SK-N-SH (cell line): ENCODE results near the gene MYO18B. TPM values are rescaled to one million over a fixed set of nuclear protein-coding genes. Genes with fewer than 3 reads are reported as not detected.

Experiments
- CTCF ChIA-PET: fragments of 300-600, 350-600 bp; formaldehyde crosslinking; extraction: SDS; loops from one replicate; lab custom pipeline; 2021; lab: Yijun Ruan, JAX
- POLR2A ChIA-PET: fragments of 350-600 bp; sonication (Branson Sonifier 250); formaldehyde crosslinking; extraction: SDS; loops from one replicate; lab custom pipeline; 2020; ENCODE audit warnings: antibody characterized with exemption, inconsistent platforms; lab: Yijun Ruan, JAX
- DNase-seq: peaks from one replicate; pipeline ENCODE4 v3.0.0; 2012
- H2AFZ ChIP-seq: fragments of 200-600 bp; sonication (generic); 2 replicates; pipeline ENCODE4 v1.8.1; 2016; ENCODE audit warnings: antibody characterized with exemption, mild to moderate bottlenecking, low read depth
- H3F3A ChIP-seq: fragments of 200-600 bp; sonication (generic); replicated peaks from 2 replicates; pipeline ENCODE3; 2016; ENCODE audit warnings: antibody characterized with exemption, mild to moderate bottlenecking; ENCODE audit not compliant: insufficient read depth
- H3K27ac ChIP-seq, 2 experiments: fragments of 200-500 bp in 1 of 2; fragments of 200-600 bp in 1 of 2; sonication (Bioruptor generic) in 1 of 2; sonication (generic), shearing (Covaris generic) in 1 of 2; 2 replicates each; pipeline versions ENCODE4 v1.5.1 to v1.6.1; 2014 to 2016; ENCODE audit warnings: low read depth in 2 of 2, inconsistent platforms in 1 of 2, low read length in 1 of 2, mild to moderate bottlenecking in 1 of 2, mixed read lengths in 1 of 2
- H3K27me3 ChIP-seq: fragments of 200-600 bp; sonication (generic), shearing (Covaris generic); 2 replicates; pipeline ENCODE4 v1.6.1; 2016; ENCODE audit warnings: mixed run types; ENCODE audit not compliant: insufficient read depth
- H3K36me3 ChIP-seq, 2 experiments: fragments of 200-500 bp in 1 of 2; fragments of 200-600 bp in 1 of 2; sonication (Bioruptor generic) in 1 of 2; sonication (generic) in 1 of 2; replicated peaks in 1 of 2; 2 replicates each; pipeline versions ENCODE3 to v1.5.1; 2014 to 2016; ENCODE audit warnings: low read length in 1 of 2, mild to moderate bottlenecking in 1 of 2; ENCODE audit not compliant: insufficient read depth in 2 of 2, control insufficient read depth in 1 of 2
- H3K4me1 ChIP-seq, 2 experiments: fragments of 200-500 bp in 1 of 2; fragments of 200-600 bp in 1 of 2; sonication (Bioruptor generic) in 1 of 2; sonication (generic), shearing (Covaris generic) in 1 of 2; 2 replicates each; pipeline versions ENCODE4 v1.5.1 to v1.6.1; 2014 to 2016; ENCODE audit warnings: low read depth in 1 of 2, low read length in 1 of 2, mixed run types in 1 of 2; ENCODE audit not compliant: insufficient read depth in 2 of 2, control insufficient read depth in 1 of 2
- H3K4me2 ChIP-seq: fragments of 200-600 bp; sonication (generic), shearing (Covaris generic); 2 replicates; pipeline ENCODE4 v1.6.1; 2017; ENCODE audit warnings: mixed run types
- H3K4me3 ChIP-seq, 2 experiments: fragments of 200-500 bp in 1 of 2; fragments of 200-600 bp in 1 of 2; sonication (Bioruptor generic) in 1 of 2; sonication (generic), shearing (Covaris generic) in 1 of 2; 2 replicates each; pipeline versions ENCODE4 v1.5.1 to v1.8.1; 2014 to 2016; ENCODE audit warnings: low read depth in 2 of 2, inconsistent platforms in 1 of 2, low read length in 1 of 2, mild to moderate bottlenecking in 1 of 2, mixed read lengths in 1 of 2, moderate library complexity in 1 of 2
- H3K79me2 ChIP-seq: fragments of 200-600 bp; sonication (generic); 2 replicates; pipeline ENCODE4 v1.8.1; 2017; ENCODE audit warnings: mild to moderate bottlenecking; ENCODE audit not compliant: insufficient read depth
- H3K9ac ChIP-seq: fragments of 200-600 bp; sonication (generic); 2 replicates; pipeline ENCODE4 v1.6.1; 2017; ENCODE audit warnings: mixed run types
- H3K9me2 ChIP-seq: fragments of 200-600 bp; sonication (generic); 2 replicates; pipeline ENCODE4 v1.6.1; 2017; ENCODE audit warnings: mixed run types
- H3K9me3 ChIP-seq: fragments of 200-600 bp; sonication (generic); 2 replicates; pipeline ENCODE4 v1.6.1; 2017; ENCODE audit warnings: mixed run types, mild to moderate bottlenecking, moderate library complexity
- H4K20me1 ChIP-seq: fragments of 200-600 bp; sonication (generic); 2 replicates; pipeline ENCODE4 v1.6.1; 2017; ENCODE audit warnings: mild to moderate bottlenecking, mixed run types; ENCODE audit not compliant: insufficient read depth
- CHD2 ChIP-seq: fragments of 150-350 bp; IDR thresholded peaks from 2 replicates; pipeline ENCODE4 v1.6.1; 2018; ENCODE audit warnings: low read length; ENCODE audit not compliant: partially characterized antibody
- EZH2phosphoT487 ChIP-seq: fragments of 200-600 bp; sonication (generic); IDR thresholded peaks from 2 replicates; pipeline ENCODE4 v1.6.1; 2017; ENCODE audit warnings: low read depth, mixed run types, mild to moderate bottlenecking, antibody characterized with exemption, moderate library complexity, borderline replicate concordance
- FOSL2 ChIP-seq: IDR thresholded peaks from 2 replicates; pipeline ENCODE4 v1.4.0; 2012; ENCODE audit warnings: low read depth, mild to moderate bottlenecking, moderate library complexity, borderline replicate concordance
- GATA2 ChIP-seq: sonication (generic); formaldehyde crosslinking; IDR thresholded peaks from 2 replicates; pipeline ENCODE4 v1.5.0; 2020; ENCODE audit warnings: mild to moderate bottlenecking, missing genetic modification reagents
- IRF3 ChIP-seq: fragments of 150-350 bp; IDR thresholded peaks from 2 replicates; pipeline ENCODE4 v1.6.1; 2016; ENCODE audit warnings: mild to moderate bottlenecking, low read depth, low read length
- JUND ChIP-seq: IDR thresholded peaks from 2 replicates; pipeline ENCODE4 v1.4.0; 2012
- MAX ChIP-seq: IDR thresholded peaks from 2 replicates; pipeline ENCODE4 v1.4.0; 2012; ENCODE audit warnings: low read depth
- RAD21 ChIP-seq: IDR thresholded peaks from 2 replicates; pipeline ENCODE4 v1.6.1; 2012; ENCODE audit warnings: mild to moderate bottlenecking, low read length
- RCOR1 ChIP-seq: fragments of 150-350 bp; IDR thresholded peaks from 2 replicates; pipeline ENCODE4 v1.6.1; 2017; ENCODE audit warnings: antibody characterized with exemption, low read length
- REST ChIP-seq: IDR thresholded peaks from 2 replicates; pipeline ENCODE4 v1.6.1; 2012; ENCODE audit warnings: mild to moderate bottlenecking, low read depth, low read length, moderate library complexity
- RFX5 ChIP-seq: IDR thresholded peaks from 2 replicates; pipeline ENCODE4 v1.6.1; 2012; ENCODE audit warnings: mild to moderate bottlenecking, improper control_type of control experiment, low read length
- SMC3 ChIP-seq: IDR thresholded peaks from 2 replicates; pipeline ENCODE4 v1.6.1; 2012; ENCODE audit warnings: low read depth, low read length, improper control_type of control experiment
- YY1 ChIP-seq: IDR thresholded peaks from 2 replicates; pipeline ENCODE4 v1.4.0; 2012; ENCODE audit warnings: low read depth, mild to moderate bottlenecking
- ZBTB33 ChIP-seq: IDR thresholded peaks from 2 replicates; pipeline ENCODE4 v1.4.0; 2012; ENCODE audit warnings: low read depth, borderline replicate concordance
- WGBS: methylation state at CpG from one replicate; pipeline ENCODE4 v1.1.6; 2017; ENCODE audit warnings: low lambda C conversion rate; 5-methylcytosine and 5-hydroxymethylcytosine counted together
- polyA plus RNA-seq, 3 experiments: library from polyadenylated mRNA; depleted of rRNA; stranded (reverse); fragments of >200 nt; gene quantifications; 2 replicates each; pipeline ENCODE4 v1.2.3, GENCODE V29; 2012

Gene MYO18B
- polyA plus RNA-seq, 1 of the 3 experiments (the other 2 are of a cell fraction), result 0.05 TPM

GRCh38 chr22:25928038-25928437, 186.1 kb downstream of the MYO18B start:
- H3K27me3 ChIP-seq, result no peaks in the 10 kb centered on the region
- H3K4me1 ChIP-seq, result peaks cover 0 to 20% of the 10 kb centered on the region in 2 experiments; a peak in 2 of 4 replicates
- H2AFZ ChIP-seq, result no peak overlapping the region
- no peak overlapping the region for H3K27ac ChIP-seq
- H3K4me2 ChIP-seq, result no peak overlapping the region
- H3K9me3 ChIP-seq, result no peaks in the 10 kb centered on the region
- H3K36me3 ChIP-seq, result no peaks in the 10 kb centered on the region
- H3K9ac ChIP-seq, result no peak overlapping the region
- H3K4me3 ChIP-seq, result no peak overlapping the region
- H4K20me1 ChIP-seq, result no peaks in the 10 kb centered on the region
- no peaks in the 10 kb centered on the region for H3K9me2 ChIP-seq
- TF ChIP-seq RCOR1 (no peak), YY1 (no peak), RAD21 (no peak), RFX5 (no peak), FOSL2 (no peak), IRF3 (no peak), REST (no peak), EZH2phosphoT487 (no peak), GATA2 (no peak), JUND (no peak), SMC3 (no peak), CHD2 (no peak), ZBTB33 (no peak), MAX (no peak)
- CTCF ChIA-PET, result interaction anchor here (0.9 to 1.2 kb wide), 2 partner anchors 12 to 402 kb away, joined by 3 to 4 read pairs; no protein-coding TSS in a partner anchor
- no peaks in the 10 kb centered on the region for H3F3A ChIP-seq
- POLR2A ChIA-PET, result interaction anchor here (0.5 kb wide), 1 partner anchor 179 kb away, joined by 3 read pairs; no protein-coding TSS in a partner anchor
- DNase-seq, result no peak
- no peaks in the 10 kb centered on the region for H3K79me2 ChIP-seq
- 44% methylated on average over 3 of the region's 3 CpGs for WGBS
